DND-41 (cell line): ENCODE measurements around the gene ADAMTS1.

Source experiments
- ATAC-seq: fragments of 200-7000 bp; cut with Tn5 transposase; 3 replicates; pipeline ENCODE4 v1.9.1; 2021; ENCODE audit warnings: low read depth; ENCODE audit not compliant: insufficient read depth
- DNase-seq: peaks from one replicate; pipeline ENCODE4 v3.0.0-alpha.2; 2020
- H2AFZ ChIP-seq: 2 replicates; pipeline ENCODE4 v1.6.0; 2012; ENCODE audit warnings: low read depth, low read length
- H3K27ac ChIP-seq: 2 replicates; pipeline ENCODE4 v1.5.1; 2012; ENCODE audit warnings: low read length, inconsistent platforms
- H3K27me3 ChIP-seq: fragments of 200-600 bp; sonication (generic); 2 replicates; pipeline ENCODE4 v1.6.0; 2012; ENCODE audit warnings: low read length, mild to moderate bottlenecking, inconsistent platforms; ENCODE audit not compliant: insufficient read depth, poor library complexity
- H3K36me3 ChIP-seq: 2 replicates; pipeline ENCODE4 v1.5.1; 2012; ENCODE audit warnings: low read length, inconsistent platforms; ENCODE audit not compliant: insufficient read depth
- H3K4me1 ChIP-seq: 2 replicates; pipeline ENCODE4 v1.5.1; 2012; ENCODE audit warnings: mild to moderate bottlenecking, low read length; ENCODE audit not compliant: insufficient read depth
- H3K4me2 ChIP-seq: 2 replicates; pipeline ENCODE4 v1.6.0; 2012; ENCODE audit warnings: mild to moderate bottlenecking, moderate library complexity, low read length, inconsistent platforms; ENCODE audit not compliant: insufficient read depth
- H3K4me3 ChIP-seq, 2 experiments: fragments of 200-600 bp in 1 of 2; shearing (Covaris generic) in 1 of 2; 2 replicates each; pipeline ENCODE4 v1.5.1; 2012 to 2016; ENCODE audit warnings: inconsistent platforms in 2 of 2, low read length in 2 of 2, mild to moderate bottlenecking in 2 of 2, low read depth in 1 of 2, moderate library complexity in 1 of 2
- H3K79me2 ChIP-seq: 2 replicates; pipeline ENCODE4 v1.6.0; 2012; ENCODE audit warnings: low read length, inconsistent platforms; ENCODE audit not compliant: insufficient read depth
- H3K9ac ChIP-seq: 2 replicates; pipeline ENCODE4 v1.6.0; 2012; ENCODE audit warnings: low read depth, mild to moderate bottlenecking, inconsistent platforms, low read length, moderate library complexity
- H3K9me3 ChIP-seq: 2 replicates; pipeline ENCODE4 v1.5.1; 2012; ENCODE audit warnings: low read length, moderate library complexity, mild to moderate bottlenecking, inconsistent platforms; ENCODE audit not compliant: insufficient read depth, severe bottlenecking
- H4K20me1 ChIP-seq: 2 replicates; pipeline ENCODE4 v1.6.0; 2012; ENCODE audit warnings: low read length; ENCODE audit not compliant: insufficient read depth
- EZH2 ChIP-seq: IDR thresholded peaks from 3 replicates; pipeline ENCODE4 v1.6.1; 2012; ENCODE audit warnings: borderline replicate concordance, low read depth, mild to moderate bottlenecking, moderate library complexity, low read length, inconsistent platforms; ENCODE audit not compliant: severe bottlenecking
- TF ChIP-seq, protein P1 (sequence below): IDR thresholded peaks from 2 replicates; pipeline ENCODE4 v1.5.1; 2012; ENCODE audit warnings: borderline replicate concordance, low read length, moderate library complexity, mild to moderate bottlenecking; ENCODE audit not compliant: poor library complexity, severe bottlenecking; ENCODE audit errors: extremely low read depth

ADAMTS1 gene

DNA sequence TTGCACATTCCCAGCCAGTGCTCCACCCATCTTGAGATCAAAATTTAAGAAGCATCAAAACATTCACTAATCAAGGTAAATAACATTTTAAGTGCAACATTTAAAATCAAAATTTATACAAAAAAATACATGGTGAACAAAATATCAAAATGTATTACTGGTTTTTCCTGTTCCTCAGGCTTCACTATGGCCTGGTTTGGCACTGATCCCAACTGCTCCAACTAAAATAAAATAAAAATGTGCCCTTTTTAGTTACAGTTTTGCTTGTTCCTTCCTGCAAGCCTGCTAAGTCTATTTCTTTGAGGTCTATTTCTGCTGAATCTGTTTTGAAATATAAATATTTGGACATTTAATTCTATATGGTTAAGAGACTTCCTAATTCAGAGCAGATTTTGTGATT lies 54.9 kb downstream of the ADAMTS1 start:
- no peak overlapping the region for H3K9ac ChIP-seq
- H3K4me1 ChIP-seq: peaks cover 3% of the 10 kb centered on the region; the same call in 1 of the 2 replicates
- no peak overlapping the region for H2AFZ ChIP-seq
- TF ChIP-seq EZH2: no peak
- TF ChIP-seq, protein P1, sequence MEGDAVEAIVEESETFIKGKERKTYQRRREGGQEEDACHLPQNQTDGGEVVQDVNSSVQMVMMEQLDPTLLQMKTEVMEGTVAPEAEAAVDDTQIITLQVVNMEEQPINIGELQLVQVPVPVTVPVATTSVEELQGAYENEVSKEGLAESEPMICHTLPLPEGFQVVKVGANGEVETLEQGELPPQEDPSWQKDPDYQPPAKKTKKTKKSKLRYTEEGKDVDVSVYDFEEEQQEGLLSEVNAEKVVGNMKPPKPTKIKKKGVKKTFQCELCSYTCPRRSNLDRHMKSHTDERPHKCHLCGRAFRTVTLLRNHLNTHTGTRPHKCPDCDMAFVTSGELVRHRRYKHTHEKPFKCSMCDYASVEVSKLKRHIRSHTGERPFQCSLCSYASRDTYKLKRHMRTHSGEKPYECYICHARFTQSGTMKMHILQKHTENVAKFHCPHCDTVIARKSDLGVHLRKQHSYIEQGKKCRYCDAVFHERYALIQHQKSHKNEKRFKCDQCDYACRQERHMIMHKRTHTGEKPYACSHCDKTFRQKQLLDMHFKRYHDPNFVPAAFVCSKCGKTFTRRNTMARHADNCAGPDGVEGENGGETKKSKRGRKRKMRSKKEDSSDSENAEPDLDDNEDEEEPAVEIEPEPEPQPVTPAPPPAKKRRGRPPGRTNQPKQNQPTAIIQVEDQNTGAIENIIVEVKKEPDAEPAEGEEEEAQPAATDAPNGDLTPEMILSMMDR: no peak
- H3K27me3 ChIP-seq: no peaks in the 10 kb centered on the region
- H3K9me3 ChIP-seq: no peaks in the 10 kb centered on the region
- H3K4me2 ChIP-seq: no peak overlapping the region
- no peak for ATAC-seq
- H3K4me3 ChIP-seq: no peak overlapping the region
- no peak for DNase-seq
- H3K79me2 ChIP-seq: no peaks in the 10 kb centered on the region
- no peak overlapping the region for H3K27ac ChIP-seq
- H3K36me3 ChIP-seq: no peaks in the 10 kb centered on the region
- H4K20me1 ChIP-seq: no peaks in the 10 kb centered on the region

DNA sequence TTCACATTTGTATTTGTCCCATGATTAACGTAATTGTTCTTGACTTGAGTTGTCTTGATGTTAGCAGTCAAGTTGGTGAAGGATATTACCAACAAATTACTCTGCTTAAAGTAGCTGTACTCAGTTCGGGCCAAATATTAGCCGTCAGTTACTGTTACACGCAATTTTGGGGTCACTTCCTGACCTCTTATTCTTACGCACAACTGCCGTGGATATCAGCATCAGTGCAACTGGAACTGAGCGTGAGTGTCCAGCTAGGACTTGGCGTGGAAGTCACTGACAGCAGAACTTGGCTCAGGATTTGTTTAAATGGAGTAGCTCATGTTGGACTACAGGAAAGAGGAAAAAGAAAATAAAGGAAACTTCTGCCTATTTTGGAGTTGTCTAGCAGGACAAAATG lies 56.4 kb downstream of the ADAMTS1 start:
- ATAC-seq: no peak
- H3K4me3 ChIP-seq: no peak overlapping the region
- no peaks in the 10 kb centered on the region for H3K4me1 ChIP-seq
- no peaks in the 10 kb centered on the region for H4K20me1 ChIP-seq
- no peaks in the 10 kb centered on the region for H3K79me2 ChIP-seq
- no peak for DNase-seq
- no peaks in the 10 kb centered on the region for H3K9me3 ChIP-seq
- no peak overlapping the region for H3K27ac ChIP-seq
- TF ChIP-seq, protein P1: no peak
- TF ChIP-seq EZH2: no peak
- H2AFZ ChIP-seq: no peak overlapping the region
- H3K9ac ChIP-seq: no peak overlapping the region
- no peaks in the 10 kb centered on the region for H3K27me3 ChIP-seq
- H3K36me3 ChIP-seq: no peaks in the 10 kb centered on the region
- no peak overlapping the region for H3K4me2 ChIP-seq
